CD4-positive, alpha-beta T cell (primary cell): Measurements from ENCODE around the gene WDR27. TPM values are rescaled to one million over a fixed set of nuclear protein-coding genes. Genes with fewer than 3 reads are reported as not detected.

Experiments used
- ATAC-seq: fragments of 200-7000 bp; cut with Tn5 transposase; one replicate; pipeline ENCODE4 v1.10.0; 2022; ENCODE audit warnings: mild to moderate bottlenecking; ENCODE audit not compliant: poor library complexity
- CTCF ChIA-PET: fragments of 350-600 bp; sonication (Branson Sonifier 250); formaldehyde crosslinking; loops from one replicate; lab custom pipeline; 2021; ENCODE audit warnings: antibody characterized with exemption, inconsistent platforms; lab: Charles Lee
- POLR2A ChIA-PET: fragments of 350-600 bp; sonication (Branson Sonifier 250); formaldehyde crosslinking; loops from one replicate; lab custom pipeline; 2021; ENCODE audit warnings: antibody characterized with exemption, inconsistent platforms; lab: Charles Lee
- DNase-seq, 14 experiments: peaks; one replicate each; pipeline ENCODE4 v3.0.0-alpha.2; 2013 to 2020; ENCODE audit warnings: mixed read lengths in 2 of 14
- H3K27ac ChIP-seq, 2 donors: one replicate each; pipeline versions ENCODE4 v1.5.1 to v1.7.0; 2013; ENCODE audit warnings: low read length in 2 of 2, low read depth in 1 of 2, mild to moderate bottlenecking in 1 of 2
- H3K27me3 ChIP-seq, 2 experiments: 1 replicate in 1 of 2; 2 replicates in 1 of 2; pipeline versions ENCODE4 v1.6.1 to v1.7.0; 2013; ENCODE audit warnings: low read length in 2 of 2, control low read depth in 1 of 2, mild to moderate bottlenecking in 1 of 2, moderate library complexity in 1 of 2; ENCODE audit not compliant: insufficient read depth in 2 of 2, control insufficient read depth in 1 of 2
- H3K36me3 ChIP-seq: one replicate; pipeline ENCODE4 v1.6.1; 2013; ENCODE audit warnings: low read length, control low read depth; ENCODE audit not compliant: insufficient read depth
- H3K4me1 ChIP-seq: one replicate; pipeline ENCODE4 v1.6.1; 2013; ENCODE audit warnings: low read length, control low read depth; ENCODE audit not compliant: insufficient read depth
- H3K4me3 ChIP-seq: one replicate; pipeline ENCODE4 v1.5.1; 2013; ENCODE audit warnings: mild to moderate bottlenecking, low read length, moderate library complexity
- H3K9me3 ChIP-seq, 2 experiments: 1 replicate in 1 of 2; 2 replicates in 1 of 2; pipeline versions ENCODE4 v1.6.1 to v1.7.0; 2013; ENCODE audit warnings: low read length in 2 of 2, mild to moderate bottlenecking in 2 of 2, control low read depth in 1 of 2, moderate library complexity in 1 of 2; ENCODE audit not compliant: control insufficient read depth in 1 of 2, insufficient read depth in 1 of 2
- H3K27ac Mint-ChIP-seq: one replicate; pipeline ENCODE4 v1.8.0; 2020; ENCODE audit warnings: mixed read lengths
- H3K27me3 Mint-ChIP-seq: one replicate; pipeline ENCODE4 v1.8.0; 2021; ENCODE audit warnings: mixed read lengths
- H3K36me3 Mint-ChIP-seq: one replicate; pipeline ENCODE4 v1.8.0; 2021; ENCODE audit warnings: low read depth, mixed read lengths
- H3K4me1 Mint-ChIP-seq: one replicate; pipeline ENCODE4 v1.8.0; 2021; ENCODE audit warnings: low read depth, mixed read lengths
- H3K4me3 Mint-ChIP-seq: one replicate; pipeline ENCODE4 v1.8.0; 2020; ENCODE audit warnings: mild to moderate bottlenecking, mixed read lengths
- H3K9me3 Mint-ChIP-seq: one replicate; pipeline ENCODE4 v1.8.0; 2020; ENCODE audit warnings: mixed read lengths
- intact Hi-C, 2 experiments: fragments of 100-400 bp; cut with DNase I in 1 of 2; cut with micrococcal nuclease in 1 of 2; formaldehyde crosslinking; loops; one replicate each; pipeline versions ENCODE4 v1.15.1 to v1.9.0; 2023 to 2025; cut with DNase I, micrococcal nuclease
- total RNA-seq, 174 experiments: library from RNA in 2 of 174; stranded (reverse) in 2 of 174; gene quantifications; one replicate each; pipeline ENCODE4 v1.2.3 and lab custom pipeline; 2021 to 2026
- TF ChIP-seq, protein P1 (sequence below): fragments of 200-600 bp; IDR thresholded peaks from one replicate; pipeline ENCODE4 v1.8.0; 2022; ENCODE audit warnings: antibody characterized with exemption, mild to moderate bottlenecking

Gene WDR27
- total RNA-seq, 2 experiments from 2014 or later, result 22.0 to 23.5 TPM

DNA sequence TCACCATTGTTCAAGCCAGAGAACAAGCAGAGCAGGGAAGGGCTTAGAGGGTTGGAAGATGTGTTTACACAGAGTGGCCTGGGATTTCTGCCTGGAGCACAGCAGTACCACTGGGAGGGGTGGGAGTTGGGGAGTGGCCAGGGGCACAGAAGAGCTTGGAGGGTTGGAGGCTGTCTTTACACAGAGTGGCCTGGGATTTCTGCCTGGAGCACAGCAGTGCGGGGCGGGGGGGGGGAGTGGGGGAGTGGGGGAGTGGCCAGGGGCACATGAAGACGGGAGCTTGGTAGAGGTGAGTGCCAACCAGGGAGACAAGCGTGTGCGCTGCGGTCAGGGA, 50.9 kb downstream of the WDR27 start:
- DNase-seq, result no peak
- H3K36me3 Mint-ChIP-seq, result peaks cover 6% of the 10 kb centered on the region
- intact Hi-C loops, result loop anchor here in 1 of 2 experiments (5.0 to 10.0 kb wide), 2 partner anchors 146 to 439 kb away; no protein-coding TSS in a partner anchor
- H3K4me3 Mint-ChIP-seq, result no peak overlapping the region
- no peaks in the 10 kb centered on the region for H3K9me3 Mint-ChIP-seq
- POLR2A ChIA-PET, result no interaction called here
- no peak for ATAC-seq
- Histone ChIP-seq H3K27me3 (no peaks in the 10 kb centered on the region), H3K27ac (no peak overlapping the region), H3K36me3 (peaks cover 4% of the 10 kb centered on the region), H3K4me1 (peaks cover 9% of the 10 kb centered on the region), H3K9me3 (no peaks in the 10 kb centered on the region), H3K4me3 (no peak overlapping the region)
- no peaks in the 10 kb centered on the region for H3K27me3 Mint-ChIP-seq
- no peak overlapping the region for H3K27ac Mint-ChIP-seq
- peaks cover 18% of the 10 kb centered on the region for H3K4me1 Mint-ChIP-seq
- TF ChIP-seq, protein P1, sequence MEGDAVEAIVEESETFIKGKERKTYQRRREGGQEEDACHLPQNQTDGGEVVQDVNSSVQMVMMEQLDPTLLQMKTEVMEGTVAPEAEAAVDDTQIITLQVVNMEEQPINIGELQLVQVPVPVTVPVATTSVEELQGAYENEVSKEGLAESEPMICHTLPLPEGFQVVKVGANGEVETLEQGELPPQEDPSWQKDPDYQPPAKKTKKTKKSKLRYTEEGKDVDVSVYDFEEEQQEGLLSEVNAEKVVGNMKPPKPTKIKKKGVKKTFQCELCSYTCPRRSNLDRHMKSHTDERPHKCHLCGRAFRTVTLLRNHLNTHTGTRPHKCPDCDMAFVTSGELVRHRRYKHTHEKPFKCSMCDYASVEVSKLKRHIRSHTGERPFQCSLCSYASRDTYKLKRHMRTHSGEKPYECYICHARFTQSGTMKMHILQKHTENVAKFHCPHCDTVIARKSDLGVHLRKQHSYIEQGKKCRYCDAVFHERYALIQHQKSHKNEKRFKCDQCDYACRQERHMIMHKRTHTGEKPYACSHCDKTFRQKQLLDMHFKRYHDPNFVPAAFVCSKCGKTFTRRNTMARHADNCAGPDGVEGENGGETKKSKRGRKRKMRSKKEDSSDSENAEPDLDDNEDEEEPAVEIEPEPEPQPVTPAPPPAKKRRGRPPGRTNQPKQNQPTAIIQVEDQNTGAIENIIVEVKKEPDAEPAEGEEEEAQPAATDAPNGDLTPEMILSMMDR, result no peak
- CTCF ChIA-PET, result no interaction called here

DNA sequence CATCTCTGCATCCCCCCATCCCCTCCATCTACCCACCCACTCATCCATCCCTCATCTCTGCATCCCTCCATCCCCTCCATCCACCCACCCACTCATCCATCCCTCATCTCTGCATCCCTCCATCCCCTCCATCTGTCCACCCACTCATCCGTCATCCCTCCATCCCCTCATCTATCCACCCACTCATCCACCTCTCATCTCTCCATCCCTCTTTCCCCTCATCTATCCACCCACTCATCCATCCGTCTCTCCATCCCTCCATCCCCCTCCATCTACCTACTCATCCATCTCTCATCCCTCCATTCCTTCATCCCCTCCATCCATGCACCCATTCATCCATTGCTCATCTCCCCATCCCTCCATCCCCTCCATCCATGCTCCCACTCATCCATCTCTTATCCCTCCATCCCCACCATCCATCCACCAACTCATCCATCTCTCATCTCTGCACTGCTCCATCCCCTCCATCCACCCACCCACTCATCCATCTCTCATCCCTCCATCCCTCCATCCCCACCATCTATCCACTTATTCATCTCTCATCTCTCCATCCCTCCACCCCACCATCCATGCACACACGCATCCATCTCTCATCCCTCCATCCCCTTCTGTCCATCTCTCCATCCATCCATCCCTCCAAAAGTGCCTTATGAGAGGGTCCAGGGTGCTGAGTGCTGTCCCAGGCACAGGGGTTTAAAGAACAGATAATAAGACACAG, 51.4 kb downstream of the WDR27 start:
- DNase-seq (no peak), ATAC-seq (no peak)
- Mint-ChIP-seq H3K4me1 (peaks cover 16% of the 10 kb centered on the region), H3K36me3 (peaks cover 6% of the 10 kb centered on the region), H3K27me3 (no peaks in the 10 kb centered on the region), H3K9me3 (no peaks in the 10 kb centered on the region), H3K27ac (no peak overlapping the region), H3K4me3 (no peak overlapping the region)
- CTCF ChIA-PET, result no interaction called here
- Histone ChIP-seq H3K4me1 (peaks cover 4% of the 10 kb centered on the region), H3K4me3 (no peak overlapping the region), H3K9me3 (no peaks in the 10 kb centered on the region), H3K27me3 (no peaks in the 10 kb centered on the region), H3K36me3 (peaks cover 4% of the 10 kb centered on the region), H3K27ac (no peak overlapping the region)
- POLR2A ChIA-PET, result no interaction called here
- intact Hi-C loops, result loop anchor here in 1 of 2 experiments (5.0 to 10.0 kb wide), 2 partner anchors 146 to 438 kb away; no protein-coding TSS in a partner anchor
- TF ChIP-seq, protein P1, result no peak

DNA sequence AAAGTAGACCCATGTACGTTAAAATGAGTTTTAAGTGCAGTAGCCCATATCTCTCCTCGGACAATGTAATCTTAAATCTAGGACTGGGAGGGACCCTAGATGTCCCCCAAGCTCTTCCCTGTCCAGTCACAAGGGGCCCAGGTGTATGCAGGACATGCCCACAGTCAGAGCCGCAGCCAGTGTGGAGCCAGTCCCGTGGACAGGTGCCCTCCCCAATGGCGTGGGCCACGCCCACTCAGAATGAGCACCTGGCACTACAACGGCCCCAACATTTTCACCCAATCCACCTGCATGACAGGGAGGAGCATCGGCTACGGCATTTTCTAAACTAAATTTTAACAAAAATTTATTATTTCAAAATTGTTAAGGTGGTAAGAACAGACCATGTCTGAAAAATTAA, 53.2 kb downstream of the WDR27 start:
- no peaks in the 10 kb centered on the region for H3K4me1 ChIP-seq
- POLR2A ChIA-PET, result no interaction called here
- DNase-seq (no peak), ATAC-seq (no peak)
- TF ChIP-seq, protein P1, result no peak
- Mint-ChIP-seq H3K4me1 (no peaks in the 10 kb centered on the region), H3K9me3 (no peaks in the 10 kb centered on the region), H3K36me3 (no peaks in the 10 kb centered on the region), H3K27me3 (no peaks in the 10 kb centered on the region), H3K27ac (no peak overlapping the region), H3K4me3 (no peak overlapping the region)
- no peaks in the 10 kb centered on the region for H3K27me3 ChIP-seq
- peaks cover 4% of the 10 kb centered on the region for H3K36me3 ChIP-seq
- no peak overlapping the region for H3K4me3 ChIP-seq
- CTCF ChIA-PET, result no interaction called here
- intact Hi-C loops, result no loop called here
- no peak overlapping the region for H3K27ac ChIP-seq
- no peaks in the 10 kb centered on the region for H3K9me3 ChIP-seq
